B cell (primary cell): Measurements from ENCODE around the gene PACRG.

ENCODE experiments used
- CTCF ChIP-seq: fragments of 200-600 bp; IDR thresholded peaks from one replicate; pipeline ENCODE4 v1.8.0; 2022; ENCODE audit warnings: antibody characterized with exemption, mild to moderate bottlenecking
- EZH2 ChIP-seq: IDR thresholded peaks from 2 replicates; pipeline ENCODE4 v1.6.1; 2012; ENCODE audit warnings: borderline replicate concordance, low read depth, mild to moderate bottlenecking, moderate library complexity, low read length; ENCODE audit not compliant: insufficient read depth, poor library complexity, severe bottlenecking

DNA sequence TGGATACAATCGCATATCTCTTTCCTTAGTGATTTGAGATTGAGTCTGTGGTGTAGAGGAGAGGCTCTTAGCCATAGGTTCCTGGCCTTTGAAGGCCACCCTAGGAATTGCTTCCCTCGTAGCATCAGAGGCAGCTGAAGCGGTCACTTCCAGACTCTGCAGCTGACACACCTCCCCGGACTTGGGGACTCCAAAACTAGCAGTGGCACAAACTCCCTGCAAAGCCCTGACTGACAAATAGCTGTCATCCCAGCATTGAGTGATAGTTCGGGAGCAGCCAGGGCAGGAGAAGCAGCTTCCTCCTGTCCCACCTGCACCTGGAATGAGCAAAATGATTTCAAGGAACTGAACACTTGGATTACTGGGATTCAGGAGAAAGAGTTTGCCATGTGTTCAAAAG is 586.2 kb downstream of the PACRG start:
- TF ChIP-seq CTCF (no peak), EZH2 (no peak)
